Measurements from ENCODE around the gene OR7D4. TPM values are rescaled to one million over a fixed set of nuclear protein-coding genes. Genes with fewer than 3 reads are reported as not detected.

Gene OR7D4
- total RNA-seq, 1 donor from 2014 or later, result not detected

DNA sequence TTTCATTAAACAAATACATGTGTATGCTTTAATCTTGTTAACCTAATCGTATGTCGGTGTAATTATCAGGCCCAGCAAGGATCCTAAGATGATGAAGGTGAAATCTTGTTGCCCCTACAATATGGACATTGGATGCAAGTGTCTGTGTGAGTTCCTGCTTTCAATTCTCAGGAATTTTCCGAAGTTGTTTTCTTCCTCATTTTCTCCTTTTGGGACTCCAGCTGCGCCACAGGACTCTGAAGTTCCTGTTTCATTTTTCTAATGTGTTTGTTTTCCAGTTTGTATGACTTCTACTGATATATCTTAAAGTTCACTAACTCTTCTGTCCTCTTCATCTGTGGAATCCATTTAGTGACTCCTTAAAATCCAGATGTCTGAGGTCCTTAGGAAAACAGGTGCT is 52.5 kb downstream of the OR7D4 start:
- TF ChIP-seq, protein P1, sequence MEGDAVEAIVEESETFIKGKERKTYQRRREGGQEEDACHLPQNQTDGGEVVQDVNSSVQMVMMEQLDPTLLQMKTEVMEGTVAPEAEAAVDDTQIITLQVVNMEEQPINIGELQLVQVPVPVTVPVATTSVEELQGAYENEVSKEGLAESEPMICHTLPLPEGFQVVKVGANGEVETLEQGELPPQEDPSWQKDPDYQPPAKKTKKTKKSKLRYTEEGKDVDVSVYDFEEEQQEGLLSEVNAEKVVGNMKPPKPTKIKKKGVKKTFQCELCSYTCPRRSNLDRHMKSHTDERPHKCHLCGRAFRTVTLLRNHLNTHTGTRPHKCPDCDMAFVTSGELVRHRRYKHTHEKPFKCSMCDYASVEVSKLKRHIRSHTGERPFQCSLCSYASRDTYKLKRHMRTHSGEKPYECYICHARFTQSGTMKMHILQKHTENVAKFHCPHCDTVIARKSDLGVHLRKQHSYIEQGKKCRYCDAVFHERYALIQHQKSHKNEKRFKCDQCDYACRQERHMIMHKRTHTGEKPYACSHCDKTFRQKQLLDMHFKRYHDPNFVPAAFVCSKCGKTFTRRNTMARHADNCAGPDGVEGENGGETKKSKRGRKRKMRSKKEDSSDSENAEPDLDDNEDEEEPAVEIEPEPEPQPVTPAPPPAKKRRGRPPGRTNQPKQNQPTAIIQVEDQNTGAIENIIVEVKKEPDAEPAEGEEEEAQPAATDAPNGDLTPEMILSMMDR (IDR thresholded peaks at IDR 0.05), result no peak
- Histone ChIP-seq H3K36me3 (peaks cover 17% of the 10 kb centered on the region), H3K27me3 (ENCODE audit: low read depth) (no peaks in the 10 kb centered on the region), H3K4me1 (no peaks in the 10 kb centered on the region), H3K9me3 (peaks cover 7% of the 10 kb centered on the region), H3K4me3 (no peak overlapping the region), H3K27ac (no peak overlapping the region)
- DNase-seq (no peak), ATAC-seq (no peak)
- intact Hi-C loops (cut with DNase I), result no loop called here

DNA sequence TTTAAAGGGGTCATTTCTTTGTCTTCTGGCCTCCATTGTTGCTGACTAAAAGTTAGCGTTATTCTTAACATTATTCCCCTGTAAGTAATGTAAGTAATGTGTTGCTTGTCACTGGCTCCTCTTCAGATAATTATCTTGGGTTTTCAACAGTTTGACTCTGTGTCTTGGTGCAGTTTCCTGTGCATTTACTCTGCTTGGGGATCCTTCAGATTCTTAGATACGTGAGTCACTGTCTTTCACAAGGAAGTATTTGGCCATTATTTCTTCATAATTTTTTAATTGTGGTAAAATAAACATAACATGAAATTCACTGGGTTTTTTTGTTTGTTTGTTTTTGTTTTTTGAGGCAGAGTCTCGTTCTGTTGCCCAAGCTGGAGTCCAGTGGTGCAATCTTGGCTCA is 54.1 kb downstream of the OR7D4 start:
- ATAC-seq (no peak), DNase-seq (no peak)
- no peak overlapping the region for H3K4me3 ChIP-seq
- peaks cover 23% of the 10 kb centered on the region for H3K9me3 ChIP-seq
- intact Hi-C loops (cut with DNase I), result no loop called here
- no peaks in the 10 kb centered on the region for H3K4me1 ChIP-seq
- H3K27me3 ChIP-seq (ENCODE audit: low read depth), result no peaks in the 10 kb centered on the region
- H3K36me3 ChIP-seq, result peaks cover 33% of the 10 kb centered on the region
- no peak overlapping the region for H3K27ac ChIP-seq
- TF ChIP-seq, protein P1 (IDR thresholded peaks at IDR 0.05), result no peak

DNA sequence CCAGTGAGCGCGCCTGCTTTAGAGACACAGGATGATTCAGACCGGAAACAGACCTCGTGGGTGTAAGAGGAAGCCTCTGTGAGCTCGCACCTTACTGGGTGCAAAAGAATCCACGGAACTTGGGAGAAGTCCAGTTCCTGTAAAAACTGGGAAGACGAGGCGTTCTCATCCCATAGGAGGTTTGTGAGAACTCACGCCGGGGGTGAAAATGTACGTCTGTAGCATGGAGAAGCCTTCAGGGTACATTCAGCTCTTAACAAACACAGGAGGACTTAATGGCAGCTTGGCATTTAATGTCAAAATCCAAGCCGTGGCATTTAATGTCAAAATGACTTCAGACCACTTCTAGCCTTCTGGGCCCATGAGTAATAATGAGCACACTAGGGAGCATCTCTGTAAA is 58.0 kb downstream of the OR7D4 start:
- TF ChIP-seq, protein P1 (IDR thresholded peaks at IDR 0.05), result no peak
- no peaks in the 10 kb centered on the region for H3K27me3 ChIP-seq (ENCODE audit: low read depth)
- DNase-seq, result no peak
- no peak overlapping the region for H3K4me3 ChIP-seq
- H3K27ac ChIP-seq, result no peak overlapping the region
- intact Hi-C loops (cut with DNase I), result no loop called here
- no peaks in the 10 kb centered on the region for H3K4me1 ChIP-seq
- H3K9me3 ChIP-seq, result peaks cover 34% of the 10 kb centered on the region
- ATAC-seq, result no peak
- H3K36me3 ChIP-seq, result peaks cover 72% of the 10 kb centered on the region

Other genes with a start within 250 kb of the OR7D4 start
- gene MUC16, start 209.2 kb downstream of the OR7D4 start, total RNA-seq, result 2.2 TPM
- not detected for gene OR1M1, start 132.5 kb downstream of the OR7D4 start, total RNA-seq
- gene OR7G2, start 112.1 kb downstream of the OR7D4 start, total RNA-seq, result not detected
- gene OR7G1, start 103.8 kb downstream of the OR7D4 start, total RNA-seq, result not detected
- gene OR7G3, start 92.6 kb downstream of the OR7D4 start, total RNA-seq, result not detected
- 25.4 TPM for gene ZNF317, start 79.2 kb downstream of the OR7D4 start, total RNA-seq
- 0.59 TPM for gene OR7D2, start 40.6 kb downstream of the OR7D4 start, total RNA-seq
- not detected for gene OR7E24, start 31.3 kb upstream of the OR7D4 start, total RNA-seq
- gene ZNF699, start 90.2 kb upstream of the OR7D4 start, total RNA-seq, result 9.0 TPM
- 20.2 TPM for gene ZNF559, start 104.6 kb upstream of the OR7D4 start, total RNA-seq
- 2.2 TPM for gene ZNF177, start 143.4 kb upstream of the OR7D4 start, total RNA-seq
- 23.2 TPM for gene ZNF266, start 216.0 kb upstream of the OR7D4 start, total RNA-seq